WTC11 (cell line): Measurements from ENCODE around the gene DNAJC6.

Experiments
- MAX ChIP-seq: sonication (generic); formaldehyde crosslinking; IDR thresholded peaks from 2 replicates; pipeline ENCODE4 v1.8.0; 2022; ENCODE audit warnings: mild to moderate bottlenecking, missing genetic modification reagents
- NFE2L1 ChIP-seq: sonication (generic); formaldehyde crosslinking; IDR thresholded peaks from 2 replicates; pipeline ENCODE4 v1.8.1; 2023; ENCODE audit warnings: missing genetic modification reagents
- SP1 ChIP-seq: sonication (generic); formaldehyde crosslinking; conservative IDR thresholded peaks from 2 replicates; pipeline ENCODE4 v1.8.1; 2022; ENCODE audit warnings: missing genetic modification reagents
- TF ChIP-seq, protein P1 (sequence below): sonication (generic); formaldehyde crosslinking; IDR thresholded peaks from 2 replicates; pipeline ENCODE4 v1.8.0; 2023; ENCODE audit warnings: mild to moderate bottlenecking, missing genetic modification reagents
- TF ChIP-seq, protein P2 (sequence below): fragments of 200-600 bp; IDR thresholded peaks from 2 replicates; pipeline ENCODE4 v1.8.0; 2022; ENCODE audit warnings: antibody characterized with exemption

GRCh38 chr1:65363484-65363883 is 54.1 kb downstream of the DNAJC6 start:
- no peak for TF ChIP-seq NFE2L1 (CRISPR knock-in tag)
- TF ChIP-seq SP1 (CRISPR knock-in tag) = no peak
- TF ChIP-seq MAX (CRISPR knock-in tag) = no peak
- TF ChIP-seq, protein P1, sequence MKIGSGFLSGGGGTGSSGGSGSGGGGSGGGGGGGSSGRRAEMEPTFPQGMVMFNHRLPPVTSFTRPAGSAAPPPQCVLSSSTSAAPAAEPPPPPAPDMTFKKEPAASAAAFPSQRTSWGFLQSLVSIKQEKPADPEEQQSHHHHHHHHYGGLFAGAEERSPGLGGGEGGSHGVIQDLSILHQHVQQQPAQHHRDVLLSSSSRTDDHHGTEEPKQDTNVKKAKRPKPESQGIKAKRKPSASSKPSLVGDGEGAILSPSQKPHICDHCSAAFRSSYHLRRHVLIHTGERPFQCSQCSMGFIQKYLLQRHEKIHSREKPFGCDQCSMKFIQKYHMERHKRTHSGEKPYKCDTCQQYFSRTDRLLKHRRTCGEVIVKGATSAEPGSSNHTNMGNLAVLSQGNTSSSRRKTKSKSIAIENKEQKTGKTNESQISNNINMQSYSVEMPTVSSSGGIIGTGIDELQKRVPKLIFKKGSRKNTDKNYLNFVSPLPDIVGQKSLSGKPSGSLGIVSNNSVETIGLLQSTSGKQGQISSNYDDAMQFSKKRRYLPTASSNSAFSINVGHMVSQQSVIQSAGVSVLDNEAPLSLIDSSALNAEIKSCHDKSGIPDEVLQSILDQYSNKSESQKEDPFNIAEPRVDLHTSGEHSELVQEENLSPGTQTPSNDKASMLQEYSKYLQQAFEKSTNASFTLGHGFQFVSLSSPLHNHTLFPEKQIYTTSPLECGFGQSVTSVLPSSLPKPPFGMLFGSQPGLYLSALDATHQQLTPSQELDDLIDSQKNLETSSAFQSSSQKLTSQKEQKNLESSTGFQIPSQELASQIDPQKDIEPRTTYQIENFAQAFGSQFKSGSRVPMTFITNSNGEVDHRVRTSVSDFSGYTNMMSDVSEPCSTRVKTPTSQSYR (CRISPR knock-in tag) = no peak
- TF ChIP-seq, protein P2, sequence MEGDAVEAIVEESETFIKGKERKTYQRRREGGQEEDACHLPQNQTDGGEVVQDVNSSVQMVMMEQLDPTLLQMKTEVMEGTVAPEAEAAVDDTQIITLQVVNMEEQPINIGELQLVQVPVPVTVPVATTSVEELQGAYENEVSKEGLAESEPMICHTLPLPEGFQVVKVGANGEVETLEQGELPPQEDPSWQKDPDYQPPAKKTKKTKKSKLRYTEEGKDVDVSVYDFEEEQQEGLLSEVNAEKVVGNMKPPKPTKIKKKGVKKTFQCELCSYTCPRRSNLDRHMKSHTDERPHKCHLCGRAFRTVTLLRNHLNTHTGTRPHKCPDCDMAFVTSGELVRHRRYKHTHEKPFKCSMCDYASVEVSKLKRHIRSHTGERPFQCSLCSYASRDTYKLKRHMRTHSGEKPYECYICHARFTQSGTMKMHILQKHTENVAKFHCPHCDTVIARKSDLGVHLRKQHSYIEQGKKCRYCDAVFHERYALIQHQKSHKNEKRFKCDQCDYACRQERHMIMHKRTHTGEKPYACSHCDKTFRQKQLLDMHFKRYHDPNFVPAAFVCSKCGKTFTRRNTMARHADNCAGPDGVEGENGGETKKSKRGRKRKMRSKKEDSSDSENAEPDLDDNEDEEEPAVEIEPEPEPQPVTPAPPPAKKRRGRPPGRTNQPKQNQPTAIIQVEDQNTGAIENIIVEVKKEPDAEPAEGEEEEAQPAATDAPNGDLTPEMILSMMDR = no peak
